Measurements from ENCODE around the gene MARCKSL1.

The MARCKSL1 gene

DNA sequence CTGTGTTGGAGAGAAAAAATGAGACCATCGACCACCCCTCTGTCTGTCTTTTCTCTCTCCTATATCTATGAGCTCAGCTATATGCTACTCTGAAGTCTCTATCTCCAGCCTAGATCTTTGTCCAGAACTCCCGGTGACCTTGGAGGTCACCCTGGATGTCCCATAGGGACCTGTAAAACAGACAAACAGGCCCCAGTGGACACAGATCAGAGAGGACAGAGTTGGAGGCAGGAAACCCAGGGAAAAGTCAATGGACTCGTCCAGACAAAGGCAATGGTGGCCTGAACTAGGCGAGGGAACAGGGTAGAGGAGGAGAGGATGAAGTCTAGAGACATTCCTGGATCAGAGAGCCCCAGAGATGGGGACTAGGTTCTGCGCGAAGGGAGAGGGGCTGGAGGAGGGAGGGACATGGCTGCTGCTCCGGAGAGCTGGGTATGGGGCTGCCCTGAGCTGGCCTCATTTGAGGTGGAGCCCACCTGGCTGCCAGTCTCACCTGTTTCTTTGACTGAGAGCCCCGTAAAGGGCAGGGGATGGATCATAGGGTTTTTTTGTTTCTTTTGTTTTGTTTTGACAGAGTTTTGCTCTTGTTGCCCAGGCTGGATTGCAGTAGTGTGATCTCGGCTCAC is 10.6 kb upstream of the MARCKSL1 start:
- no peak for TF ChIP-seq ZNF274 (IDR thresholded peaks at IDR 0.05; ENCODE audit: low read depth, low read length)

DNA sequence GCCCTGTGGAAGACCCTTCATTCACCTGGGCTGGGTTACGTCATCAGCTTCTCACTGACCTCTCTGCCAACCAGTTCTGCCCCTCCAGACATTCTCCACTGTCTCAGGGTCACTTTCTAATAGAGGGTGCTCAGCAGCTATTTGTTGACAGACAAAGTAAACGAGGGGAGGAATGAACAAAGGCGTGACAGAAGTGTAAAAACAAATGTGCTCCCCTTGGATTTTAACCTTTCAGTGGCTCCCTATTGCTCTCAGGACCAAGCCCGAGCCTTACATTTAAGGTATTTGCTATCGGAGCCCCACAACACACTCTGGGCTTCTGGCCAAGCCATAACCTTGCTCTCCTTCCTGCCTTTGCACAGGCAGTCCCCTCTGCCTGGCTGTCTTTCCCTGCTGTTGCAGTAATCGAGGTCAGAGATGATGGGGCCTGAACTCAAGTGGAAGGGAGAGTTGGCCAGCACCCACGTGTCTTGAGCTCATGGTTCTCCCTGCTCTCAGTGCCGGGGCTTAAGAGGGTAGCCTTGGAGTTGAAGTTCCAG is 9.3 kb upstream of the MARCKSL1 start:
- no peak overlapping the region for H3K4me3 ChIP-seq (ENCODE audit: low read length)

More for the DNA sequence above, 10.6 kb upstream of the MARCKSL1 start:
- no peak overlapping the region for H3K4me3 ChIP-seq (ENCODE audit: low read length)

GRCh38 chr1:32342704-32343103 is 6.7 kb upstream of the MARCKSL1 start:
- H3K4me3 ChIP-seq (ENCODE audit: low read length), result no peak overlapping the region
- no peak for TF ChIP-seq ZNF274 (IDR thresholded peaks at IDR 0.05; ENCODE audit: low read depth, low read length)

More for the DNA sequence above, 9.3 kb upstream of the MARCKSL1 start:
- no peak for TF ChIP-seq ZNF274 (IDR thresholded peaks at IDR 0.05; ENCODE audit: low read depth, low read length)

DNA sequence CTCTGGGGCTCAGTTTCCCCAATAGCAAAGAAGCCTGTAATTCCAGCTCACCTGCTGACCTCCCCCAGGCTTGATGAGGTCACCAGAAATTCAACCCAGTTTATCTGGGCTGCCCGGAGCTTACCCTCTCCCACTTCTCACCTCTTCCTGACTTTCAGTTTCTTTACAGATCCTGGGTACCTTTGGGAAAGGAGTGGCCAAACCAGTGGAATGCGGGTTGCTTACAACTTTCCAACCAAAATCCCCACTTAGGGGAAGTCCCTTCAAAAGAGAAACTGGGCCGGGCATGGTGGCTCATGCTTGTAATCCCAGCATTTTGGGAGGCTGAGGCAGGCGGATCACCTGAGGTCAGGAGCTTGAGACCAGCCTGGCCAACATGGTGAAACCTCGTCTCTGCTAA is 5.9 kb upstream of the MARCKSL1 start:
- no peak overlapping the region for H3K4me3 ChIP-seq (ENCODE audit: low read length)
- TF ChIP-seq ZNF274 (IDR thresholded peaks at IDR 0.05; ENCODE audit: low read depth, low read length), result no peak

- H3K4me3 ChIP-seq (ENCODE audit: low read length), result no peak overlapping the region
- TF ChIP-seq ZNF274 (IDR thresholded peaks at IDR 0.05; ENCODE audit: low read depth, low read length), result no peak
Observed at GRCh38 chr1:32341186-32341757, 5.2 kb upstream of the MARCKSL1 start.

GRCh38 chr1:32339363-32339978 is 3.4 kb upstream of the MARCKSL1 start:
- TF ChIP-seq ZNF274 (IDR thresholded peaks at IDR 0.05; ENCODE audit: low read depth, low read length), result no peak
- H3K4me3 ChIP-seq (ENCODE audit: low read length), result no peak overlapping the region

- no peak overlapping the region for H3K4me3 ChIP-seq (ENCODE audit: low read length)
- TF ChIP-seq ZNF274 (IDR thresholded peaks at IDR 0.05; ENCODE audit: low read depth, low read length), result no peak
Observed at GRCh38 chr1:32338637-32339145, 2.7 kb upstream of the MARCKSL1 start.

GRCh38 chr1:32337855-32338636 is 2.0 kb upstream of the MARCKSL1 start:
- TF ChIP-seq ZNF274 (IDR thresholded peaks at IDR 0.05; ENCODE audit: low read depth, low read length), result no peak
- H3K4me3 ChIP-seq (ENCODE audit: low read length), result no peak overlapping the region; the same call in 1 of the 2 replicates

DNA sequence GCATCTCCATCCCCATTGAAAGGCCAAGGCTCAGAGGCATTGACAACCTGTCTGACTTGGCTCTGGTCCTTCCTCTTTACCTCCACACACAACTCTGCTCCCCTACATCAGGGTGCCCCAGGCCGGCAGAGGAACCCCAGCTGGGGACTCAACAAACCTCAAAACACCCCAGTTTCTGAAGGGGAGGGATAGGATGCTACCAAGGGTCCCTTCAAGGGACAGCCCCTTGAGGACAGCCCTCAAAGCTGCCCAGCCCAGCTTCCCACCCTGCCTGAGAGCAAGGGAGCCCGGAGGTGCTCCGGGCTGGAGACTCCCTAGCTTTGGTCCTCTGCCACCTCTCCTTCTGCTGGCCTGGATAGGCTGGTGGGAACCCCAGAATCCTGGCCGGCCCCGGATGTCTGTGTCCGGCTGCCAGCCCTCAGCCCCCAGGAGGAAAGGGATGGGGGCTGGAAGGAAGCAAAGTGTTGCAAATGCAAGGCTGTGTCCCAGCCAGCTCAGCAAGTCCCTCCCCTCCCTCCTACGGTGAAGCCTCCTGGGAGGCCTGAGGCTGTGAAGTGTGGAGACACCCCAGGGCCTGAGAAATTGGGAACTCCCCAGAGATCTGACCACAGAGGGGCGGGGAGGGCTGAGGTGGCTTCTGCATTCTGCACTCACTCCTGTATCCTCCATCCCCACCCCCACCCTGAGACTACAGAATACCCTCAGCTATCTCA is 1.1 kb upstream of the MARCKSL1 start:
- no peak overlapping the region; the same call in 1 of the 2 replicates for H3K4me3 ChIP-seq (ENCODE audit: low read length)
- TF ChIP-seq ZNF274 (IDR thresholded peaks at IDR 0.05; ENCODE audit: low read depth, low read length), result no peak

DNA sequence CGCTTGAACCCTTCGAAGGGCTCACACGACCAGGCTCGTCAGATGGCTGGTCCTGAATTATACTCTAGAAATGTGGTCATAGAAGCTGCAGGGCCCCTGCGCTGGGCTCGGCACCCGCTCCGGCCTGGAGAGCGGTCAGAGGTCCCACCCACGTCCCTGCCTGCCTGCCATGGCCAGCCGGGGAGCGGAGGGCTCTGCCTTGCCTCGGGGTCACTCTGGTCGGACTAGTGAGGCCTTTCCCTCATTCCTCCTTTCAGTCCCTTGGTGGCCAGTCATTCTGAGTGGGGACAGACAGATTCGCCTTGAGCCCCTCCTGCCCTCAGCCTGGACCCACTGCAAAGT is 529 bp upstream of the MARCKSL1 start:
- no peak for TF ChIP-seq ZNF274 (IDR thresholded peaks at IDR 0.05; ENCODE audit: low read depth, low read length)
- no peak overlapping the region; the same call in 1 of the 2 replicates for H3K4me3 ChIP-seq (ENCODE audit: low read length)

GRCh38 chr1:32335535-32335789 is 571 bp downstream of the MARCKSL1 start:
- no peak for TF ChIP-seq ZNF274 (IDR thresholded peaks at IDR 0.05; ENCODE audit: low read depth, low read length)
- H3K4me3 ChIP-seq (ENCODE audit: low read length), result peak overlapping the region; percentile 61

- no peak for TF ChIP-seq ZNF274 (IDR thresholded peaks at IDR 0.05; ENCODE audit: low read depth, low read length)
- H3K4me3 ChIP-seq (ENCODE audit: low read length), result peak overlapping the region; percentile 61
Observed at GRCh38 chr1:32334864-32335534, 1.0 kb downstream of the MARCKSL1 start.

DNA sequence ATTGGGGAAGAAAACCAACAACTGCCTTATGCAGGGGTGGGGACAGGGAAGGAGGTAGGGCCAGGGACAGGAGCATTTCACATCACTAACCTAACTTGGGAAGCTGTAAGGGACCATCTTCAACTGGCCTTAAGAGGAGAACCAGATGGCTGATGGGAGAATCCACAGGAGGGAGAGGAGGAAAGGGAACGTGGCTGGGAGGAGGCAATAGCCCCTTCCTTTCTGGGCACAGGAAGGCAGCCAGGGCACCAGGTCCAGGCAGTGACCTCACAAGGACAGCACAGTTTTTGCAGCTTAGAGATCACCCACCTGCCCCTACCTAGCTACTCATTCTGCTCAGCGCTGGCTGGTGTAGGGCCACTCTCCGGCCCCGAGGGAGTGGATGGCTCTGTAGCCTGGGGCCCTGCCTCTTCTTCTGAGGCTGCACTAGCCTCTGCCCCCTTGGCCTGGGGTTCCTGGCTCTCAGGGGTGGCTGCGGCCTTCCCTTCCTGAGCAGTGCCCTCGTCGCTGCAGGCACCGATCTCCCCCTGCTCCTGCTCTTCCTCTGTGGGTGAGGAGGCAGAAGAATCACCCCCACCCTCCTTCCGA is 1.7 kb downstream of the MARCKSL1 start:
- TF ChIP-seq ZNF274 (IDR thresholded peaks at IDR 0.05; ENCODE audit: low read depth, low read length), result no peak
- H3K4me3 ChIP-seq (ENCODE audit: low read length), result peak overlapping the region; percentile 61
